Measurements from ENCODE around the gene NR2F6.
A peak's percentile ranks its signal among the peaks of the same experiment; 100 is the strongest.

Gene NR2F6

DNA sequence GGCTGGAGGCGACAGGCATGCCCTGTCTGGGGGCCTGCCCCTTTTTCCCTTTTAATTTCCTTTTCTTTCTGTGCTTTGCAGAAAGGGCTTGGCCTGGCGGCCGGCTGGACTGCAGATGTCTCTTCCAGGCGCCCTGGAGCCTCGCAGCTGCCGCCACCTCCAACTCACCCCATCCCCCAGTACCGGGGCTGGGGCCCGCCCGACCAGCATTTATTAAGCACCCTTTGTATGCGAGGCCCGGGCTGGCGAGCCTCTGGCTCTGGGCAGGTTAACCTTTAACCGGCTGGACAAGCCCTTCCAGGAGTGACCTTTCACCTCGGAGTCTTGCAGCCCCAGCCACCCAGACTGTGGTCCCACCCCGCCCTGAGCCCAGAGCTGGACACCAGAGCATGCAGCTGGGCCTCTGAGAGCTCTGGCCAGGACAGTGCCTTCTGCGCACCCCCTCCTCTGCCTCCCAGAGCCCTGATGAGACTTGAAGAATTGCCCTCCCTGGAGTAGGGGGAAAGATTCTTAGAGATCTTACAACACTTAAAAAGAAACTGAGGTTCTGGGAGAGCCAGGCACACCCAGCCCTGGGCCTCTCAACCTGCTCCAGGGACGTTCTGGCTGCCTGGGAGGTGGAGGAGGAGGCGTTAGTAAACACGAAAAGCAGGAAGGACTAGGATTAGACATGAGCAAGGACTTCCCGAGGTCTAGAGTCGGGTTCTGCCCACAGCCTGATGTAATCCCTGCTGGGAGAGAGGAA is 1.1 kb upstream of the NR2F6 start:
- H3K36me3 ChIP-seq (replicated peaks; ENCODE audit: insufficient read depth, low read length): no peaks in the 10 kb centered on the region

DNA sequence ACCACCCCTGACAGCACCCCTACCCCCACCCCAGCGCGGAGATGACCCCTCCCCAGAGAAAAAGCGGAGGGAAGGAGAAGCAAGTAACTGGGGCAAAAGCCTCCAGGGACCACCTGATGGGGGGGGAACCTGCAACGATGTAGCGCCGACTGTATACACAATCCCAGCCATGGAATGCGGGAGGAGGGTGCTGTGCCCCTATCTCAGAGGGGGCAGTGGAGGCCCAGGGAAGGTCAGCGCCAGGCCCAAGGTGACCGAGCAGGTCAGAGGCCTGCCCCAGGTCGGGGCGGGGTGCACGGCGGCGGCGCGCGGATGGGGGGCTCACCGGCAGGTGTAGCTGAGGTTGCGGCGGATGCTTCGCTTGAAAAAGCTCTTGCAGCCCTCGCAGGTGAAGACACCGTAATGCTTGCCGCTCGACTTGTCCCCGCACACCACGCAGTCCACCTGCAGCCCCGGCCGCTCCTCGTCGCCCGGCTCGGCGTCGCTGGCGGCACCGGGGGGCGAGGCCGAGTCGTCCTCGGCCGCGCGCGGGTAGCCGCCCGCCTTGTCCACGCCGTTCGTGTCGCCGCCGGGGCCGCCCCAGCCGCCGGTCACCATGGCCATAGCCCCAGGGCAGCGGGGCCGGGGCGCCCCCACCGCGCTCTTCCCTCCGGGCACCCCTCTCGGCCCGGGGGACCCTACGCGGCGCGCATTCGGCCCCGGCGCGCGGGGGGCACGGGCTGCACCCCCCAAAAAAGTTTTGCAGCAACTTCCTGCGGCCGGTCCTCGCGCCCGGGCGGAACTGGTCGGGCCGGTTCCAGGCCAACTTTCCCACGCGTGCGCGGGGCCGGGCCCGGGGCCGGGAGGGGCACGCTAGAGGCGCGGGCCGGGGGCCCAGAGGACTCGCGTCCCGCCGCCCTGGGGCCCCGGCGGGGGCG is 843 bp downstream of the NR2F6 start:
- no peak for DNase-seq
- Histone ChIP-seq H3K4me1 (ENCODE audit: low read length) (peaks cover 13% of the 10 kb centered on the region; the same call in 1 of the 2 replicates), H3K4me2 (ENCODE audit: low read depth, low read length) (peak overlapping the region; percentile 82), H3K9ac (ENCODE audit: low read length) (no peak overlapping the region), H3K36me3 (replicated peaks; ENCODE audit: insufficient read depth, low read length) (no peaks in the 10 kb centered on the region), H4K20me1 (ENCODE audit: insufficient read depth, low read length) (no peaks in the 10 kb centered on the region), H3K79me2 (ENCODE audit: low read length) (peaks cover 16% of the 10 kb centered on the region), H2AFZ (ENCODE audit: low read length) (no peak overlapping the region), H3K9me3 (replicated peaks; ENCODE audit: insufficient read depth, low read length) (no peaks in the 10 kb centered on the region), H3K27me3 (replicated peaks; ENCODE audit: insufficient read depth, low read length) (no peaks in the 10 kb centered on the region), H3K9me2 (replicated peaks; ENCODE audit: insufficient read depth, low read length) (no peaks in the 10 kb centered on the region), H3F3A (ENCODE audit: insufficient read depth, low read length) (peaks cover 7% of the 10 kb centered on the region; the same call in 1 of the 2 replicates), H3K27ac (ENCODE audit: low read length) (no peak overlapping the region), H3K4me3 (ENCODE audit: low read length) (peak overlapping the region; percentile 49; the same call in 1 of the 2 replicates)
- no peak for TF ChIP-seq EZH2 (optimal IDR thresholded peaks at IDR 0.05; ENCODE audit: low read depth, low read length)
- TF ChIP-seq, protein P1, sequence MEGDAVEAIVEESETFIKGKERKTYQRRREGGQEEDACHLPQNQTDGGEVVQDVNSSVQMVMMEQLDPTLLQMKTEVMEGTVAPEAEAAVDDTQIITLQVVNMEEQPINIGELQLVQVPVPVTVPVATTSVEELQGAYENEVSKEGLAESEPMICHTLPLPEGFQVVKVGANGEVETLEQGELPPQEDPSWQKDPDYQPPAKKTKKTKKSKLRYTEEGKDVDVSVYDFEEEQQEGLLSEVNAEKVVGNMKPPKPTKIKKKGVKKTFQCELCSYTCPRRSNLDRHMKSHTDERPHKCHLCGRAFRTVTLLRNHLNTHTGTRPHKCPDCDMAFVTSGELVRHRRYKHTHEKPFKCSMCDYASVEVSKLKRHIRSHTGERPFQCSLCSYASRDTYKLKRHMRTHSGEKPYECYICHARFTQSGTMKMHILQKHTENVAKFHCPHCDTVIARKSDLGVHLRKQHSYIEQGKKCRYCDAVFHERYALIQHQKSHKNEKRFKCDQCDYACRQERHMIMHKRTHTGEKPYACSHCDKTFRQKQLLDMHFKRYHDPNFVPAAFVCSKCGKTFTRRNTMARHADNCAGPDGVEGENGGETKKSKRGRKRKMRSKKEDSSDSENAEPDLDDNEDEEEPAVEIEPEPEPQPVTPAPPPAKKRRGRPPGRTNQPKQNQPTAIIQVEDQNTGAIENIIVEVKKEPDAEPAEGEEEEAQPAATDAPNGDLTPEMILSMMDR (IDR thresholded peaks at IDR 0.05; ENCODE audit: low read length): no peak
- TF ChIP-seq EZH2phosphoT487 (IDR thresholded peaks at IDR 0.05; ENCODE audit: low read length): no peak

More for the DNA sequence above, 1.1 kb upstream of the NR2F6 start:
- H3K79me2 ChIP-seq (ENCODE audit: low read length): peaks cover 16% of the 10 kb centered on the region
- H3K4me3 ChIP-seq (ENCODE audit: low read length): peak overlapping the region; percentile 81
- peaks cover 13% of the 10 kb centered on the region; the same call in 1 of the 2 replicates for H3K4me1 ChIP-seq (ENCODE audit: low read length)
- H3K9ac ChIP-seq (ENCODE audit: low read length): peak overlapping the region; percentile 64; the same call in 1 of the 2 replicates
- no peaks in the 10 kb centered on the region for H3K9me3 ChIP-seq (replicated peaks; ENCODE audit: insufficient read depth, low read length)
- no peak for DNase-seq
- TF ChIP-seq EZH2 (optimal IDR thresholded peaks at IDR 0.05; ENCODE audit: low read depth, low read length) (no peak), EZH2phosphoT487 (IDR thresholded peaks at IDR 0.05; ENCODE audit: low read length) (no peak)
- TF ChIP-seq, protein P1 (IDR thresholded peaks at IDR 0.05; ENCODE audit: low read length): no peak
- no peaks in the 10 kb centered on the region for H3K9me2 ChIP-seq (replicated peaks; ENCODE audit: insufficient read depth, low read length)
- H3K4me2 ChIP-seq (ENCODE audit: low read depth, low read length): peak overlapping the region; percentile 98
- peak overlapping the region; percentile 27; the same call in 1 of the 2 replicates for H3K27ac ChIP-seq (ENCODE audit: low read length)
- H4K20me1 ChIP-seq (ENCODE audit: insufficient read depth, low read length): no peaks in the 10 kb centered on the region
- H2AFZ ChIP-seq (ENCODE audit: low read length): peak overlapping the region; percentile 98
- H3K27me3 ChIP-seq (replicated peaks; ENCODE audit: insufficient read depth, low read length): 0 out of 2 replicates have a peak, but pooled peaks cover 2% of the 10 kb centered on the region
- H3F3A ChIP-seq (ENCODE audit: insufficient read depth, low read length): peaks cover 7% of the 10 kb centered on the region; the same call in 1 of the 2 replicates

DNA sequence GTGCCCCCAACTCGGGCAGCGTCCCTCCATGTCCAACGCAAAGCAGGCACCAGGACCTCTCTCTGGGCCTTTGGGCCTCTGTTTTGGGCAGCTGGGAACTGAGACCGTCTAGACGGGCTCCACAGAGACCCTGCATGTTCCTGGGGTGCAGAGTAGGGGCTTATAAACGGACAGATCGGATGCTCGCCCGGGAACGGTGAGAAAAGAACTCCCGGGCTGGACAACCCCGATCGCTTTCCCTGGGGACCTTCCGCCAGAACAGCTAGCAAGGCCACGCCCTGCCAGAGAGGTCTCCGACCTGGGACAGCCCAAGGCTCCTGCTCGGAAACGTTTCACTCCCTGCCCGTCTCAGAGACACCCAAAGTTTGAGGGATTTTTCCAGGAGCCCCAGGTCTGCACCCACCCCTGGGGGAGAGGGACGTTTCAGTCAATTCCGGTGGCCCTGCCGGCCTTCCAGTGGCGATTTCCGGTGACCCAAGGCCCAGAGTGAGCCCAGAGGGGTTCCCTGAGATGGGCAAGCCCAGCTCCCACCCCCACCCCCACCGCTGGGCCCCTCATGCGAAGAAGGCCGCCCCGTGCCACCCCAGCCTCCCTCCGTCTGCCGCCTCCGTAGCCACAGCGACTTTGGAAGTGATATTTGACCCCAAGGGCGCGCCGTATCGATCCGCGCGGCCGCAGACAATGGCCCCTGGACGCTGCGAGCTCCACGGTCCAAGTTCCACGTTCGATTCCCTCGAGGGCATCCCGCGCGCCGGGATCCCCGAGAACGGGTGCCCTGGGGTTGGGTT is 1.7 kb downstream of the NR2F6 start:
- peaks cover 13% of the 10 kb centered on the region; the same call in 1 of the 2 replicates for H3K4me1 ChIP-seq (ENCODE audit: low read length)

More for the DNA sequence above, 1.7 kb downstream of the NR2F6 start:
- no peaks in the 10 kb centered on the region for H3K9me3 ChIP-seq (replicated peaks; ENCODE audit: insufficient read depth, low read length)
- H2AFZ ChIP-seq (ENCODE audit: low read length): no peak overlapping the region
- H3K27me3 ChIP-seq (replicated peaks; ENCODE audit: insufficient read depth, low read length): no peaks in the 10 kb centered on the region
- no peaks in the 10 kb centered on the region for H3K36me3 ChIP-seq (replicated peaks; ENCODE audit: insufficient read depth, low read length)
- TF ChIP-seq EZH2phosphoT487 (IDR thresholded peaks at IDR 0.05; ENCODE audit: low read length): no peak
- TF ChIP-seq, protein P1 (IDR thresholded peaks at IDR 0.05; ENCODE audit: low read length): no peak
- no peak for TF ChIP-seq EZH2 (optimal IDR thresholded peaks at IDR 0.05; ENCODE audit: low read depth, low read length)
- H3K9ac ChIP-seq (ENCODE audit: low read length): no peak overlapping the region
- peak overlapping the region; percentile 49; the same call in 1 of the 2 replicates for H3K4me3 ChIP-seq (ENCODE audit: low read length)
- H3K4me2 ChIP-seq (ENCODE audit: low read depth, low read length): peak overlapping the region; percentile 82
- peaks cover 7% of the 10 kb centered on the region; the same call in 1 of the 2 replicates for H3F3A ChIP-seq (ENCODE audit: insufficient read depth, low read length)
- H3K9me2 ChIP-seq (replicated peaks; ENCODE audit: insufficient read depth, low read length): no peaks in the 10 kb centered on the region
- no peak overlapping the region for H3K27ac ChIP-seq (ENCODE audit: low read length)
- H4K20me1 ChIP-seq (ENCODE audit: insufficient read depth, low read length): no peaks in the 10 kb centered on the region
- no peak for DNase-seq
- peaks cover 16% of the 10 kb centered on the region for H3K79me2 ChIP-seq (ENCODE audit: low read length)

All from MM.1S (cell line).